GM21515 (cell line): Measurements from ENCODE around the gene ATXN3L.

Source experiments
- ATAC-seq: cut with Tn5 transposase; IDR thresholded peaks from one replicate; pipeline ENCODE4 v1.9.1; 2021; ENCODE audit not compliant: unreplicated experiment

Gene ATXN3L

DNA sequence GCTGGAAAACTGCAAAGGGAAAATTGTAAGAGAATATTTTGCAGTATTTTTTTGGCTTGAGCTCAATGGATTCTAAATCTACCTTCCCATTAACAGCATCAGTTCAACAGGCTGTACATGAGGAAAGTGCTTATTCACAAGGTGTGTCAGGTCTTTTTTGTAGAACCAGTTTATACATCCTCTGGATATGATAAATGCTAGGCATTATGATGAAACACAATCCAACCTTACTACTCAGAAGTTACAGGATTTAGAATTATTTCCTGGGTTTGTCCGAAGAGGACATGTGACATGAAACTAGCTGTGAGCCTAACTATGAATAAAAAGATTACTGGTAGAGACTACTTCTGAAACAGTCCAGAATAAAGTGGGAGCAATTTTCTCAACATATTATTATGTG is 49.5 kb downstream of the ATXN3L start:
- ATAC-seq: no peak

DNA sequence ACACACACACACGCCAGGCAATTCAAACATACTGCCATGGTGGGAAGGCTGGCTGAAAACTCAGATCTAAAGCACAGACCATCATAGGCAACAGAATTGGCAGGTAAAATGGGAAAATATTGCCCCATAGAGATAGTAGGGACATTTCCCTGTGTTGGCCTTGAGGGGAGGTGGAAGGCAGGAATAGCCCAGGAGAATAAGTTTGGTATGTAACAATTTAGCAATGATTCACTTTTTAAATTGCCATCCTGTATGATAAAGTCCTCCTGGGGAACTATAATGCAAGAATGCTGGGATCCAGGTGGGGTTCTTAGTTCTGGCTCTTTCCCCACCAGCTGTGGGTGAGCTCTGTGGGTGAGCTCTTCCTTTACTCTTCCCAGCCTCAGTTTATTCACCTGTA is 51.0 kb downstream of the ATXN3L start:
- ATAC-seq: no peak
